ENCODE measurements around the gene PAX2. TPM values are rescaled to one million over a fixed set of nuclear protein-coding genes. Genes with fewer than 3 reads are reported as not detected.

The PAX2 gene
- total RNA-seq, 1 experiment from 2014 or later: not detected

- no peak for DNase-seq (ENCODE audit: extremely low read depth, low read depth)
Observed at GRCh38 chr10:100810091-100810834, 64.9 kb downstream of the PAX2 start.

GRCh38 chr10:100810835-100811116 is 65.4 kb downstream of the PAX2 start:
- no peak for DNase-seq (ENCODE audit: extremely low read depth, low read depth)

DNA sequence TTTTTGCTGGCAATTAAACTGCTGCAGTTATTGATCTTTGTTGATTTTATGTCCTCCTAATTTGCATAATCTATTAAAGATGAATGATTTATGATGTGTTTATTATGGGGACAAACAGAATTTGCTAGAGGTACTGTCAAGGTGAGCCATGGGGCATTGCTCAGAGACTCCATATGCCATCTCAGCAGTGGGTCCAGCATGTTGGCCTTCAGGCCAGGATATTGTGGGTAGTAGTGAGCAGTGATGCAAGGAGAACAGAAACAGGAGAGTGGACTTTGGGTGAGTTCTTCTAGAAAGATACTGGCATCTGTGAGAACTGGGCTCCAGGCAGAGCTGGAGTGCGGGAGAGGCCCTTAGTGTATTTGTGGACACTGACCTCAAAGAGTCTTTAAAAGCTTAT is 65.9 kb downstream of the PAX2 start:
- no peak for DNase-seq (ENCODE audit: extremely low read depth, low read depth)

DNA sequence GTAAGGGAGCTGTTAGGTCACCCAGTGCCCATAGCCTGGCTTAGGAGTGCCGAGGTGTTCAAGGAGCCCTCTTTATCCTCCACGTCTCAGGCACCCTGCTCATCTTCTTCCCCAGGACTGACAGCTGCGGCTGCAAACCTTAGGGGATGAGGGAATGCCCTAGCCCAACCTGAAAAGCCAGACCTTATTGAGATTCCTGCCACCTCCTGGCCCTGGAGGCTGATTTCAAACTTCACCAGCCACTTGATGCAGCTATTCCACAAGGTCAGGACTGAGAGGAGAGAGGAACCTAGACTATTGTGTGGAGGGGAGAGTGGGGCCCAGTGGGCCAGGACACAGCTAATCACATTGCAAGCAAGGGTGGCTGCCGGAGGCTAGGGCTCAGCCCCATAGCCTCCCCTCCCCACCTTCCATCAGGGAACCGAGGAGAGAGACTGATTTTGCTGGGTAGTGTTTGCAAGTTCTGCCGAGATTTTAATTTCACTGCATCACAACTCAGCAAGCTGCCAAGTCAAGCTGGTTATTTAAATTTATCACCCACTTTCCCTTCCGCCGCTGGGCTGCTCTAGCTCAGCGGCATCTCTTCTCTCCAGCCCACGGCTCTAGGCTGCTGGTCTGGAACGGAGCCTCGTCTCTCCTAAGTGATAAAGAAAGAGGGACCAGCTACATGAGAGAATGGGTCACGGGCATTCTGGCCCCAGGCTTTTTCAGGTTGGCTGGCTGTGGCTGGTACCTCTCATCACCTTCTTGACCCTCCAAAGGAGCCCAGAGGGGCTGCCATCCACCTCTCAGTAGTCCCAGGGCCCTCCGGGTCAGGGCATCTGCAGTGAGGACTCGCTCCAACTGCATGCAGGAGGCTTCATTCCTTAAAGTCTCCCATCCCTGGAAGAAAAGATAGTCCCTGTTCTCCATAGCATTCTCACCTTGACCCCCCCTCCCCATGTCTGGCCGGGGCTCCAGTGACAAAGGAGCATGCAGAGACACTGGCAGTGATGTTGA is 66.7 kb downstream of the PAX2 start:
- DNase-seq (ENCODE audit: extremely low read depth, low read depth): no peak

DNA sequence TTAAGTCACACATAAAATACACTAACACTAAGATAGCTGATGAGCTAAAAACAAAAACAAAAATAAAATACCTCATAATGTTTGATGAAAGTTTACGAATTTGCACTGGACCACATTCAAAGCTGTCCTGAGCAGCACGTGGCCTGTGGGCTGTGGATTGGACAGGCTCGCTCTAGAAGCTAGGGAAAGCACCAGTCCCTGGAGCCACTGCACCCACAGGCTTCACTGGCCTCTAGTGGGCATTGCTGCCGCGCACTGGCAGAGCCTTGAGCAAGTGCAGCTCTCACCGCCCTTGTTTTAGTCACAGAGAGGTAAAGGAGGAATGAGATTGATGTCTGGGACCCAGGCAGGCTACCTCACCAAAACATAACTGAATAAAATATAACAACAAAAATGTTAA is 67.6 kb downstream of the PAX2 start:
- no peak for DNase-seq (ENCODE audit: extremely low read depth, low read depth)

DNA sequence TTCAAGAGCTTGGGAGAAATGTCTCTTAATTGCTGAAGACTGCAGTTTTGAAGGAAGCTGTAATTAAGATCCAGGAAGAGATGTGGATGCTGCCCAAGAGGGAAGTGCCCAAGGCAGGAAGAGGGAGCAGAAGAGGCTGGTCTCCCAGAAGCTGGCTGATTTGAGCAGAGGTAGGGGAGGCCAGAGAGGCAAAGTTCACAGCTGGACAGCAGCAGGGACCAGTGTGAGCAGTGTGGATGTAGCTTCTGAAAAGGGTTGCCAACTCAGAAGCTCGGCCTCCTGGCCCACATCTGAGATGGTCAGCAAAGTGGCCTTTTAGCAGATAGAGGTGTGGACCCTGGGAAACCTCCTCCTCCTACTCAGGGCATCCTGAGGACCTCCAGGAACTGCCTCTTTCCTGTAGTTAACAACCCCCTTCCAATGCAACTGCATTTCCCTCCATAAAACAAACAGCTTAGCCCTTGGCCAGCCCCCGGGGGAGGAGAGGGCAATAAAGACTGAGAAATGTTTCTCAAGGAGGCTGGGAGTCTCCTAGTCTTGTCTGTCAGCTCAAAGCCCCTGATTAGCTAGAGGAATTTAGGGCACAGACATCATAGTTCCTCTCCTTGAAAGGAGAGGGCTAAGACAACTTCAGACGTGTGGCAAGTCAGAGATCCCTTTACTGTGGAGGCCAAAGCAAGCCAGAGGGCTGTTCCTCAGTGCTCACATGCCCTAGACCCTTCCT is 69.5 kb downstream of the PAX2 start:
- no peak for DNase-seq (ENCODE audit: extremely low read depth, low read depth)

- no peak for DNase-seq (ENCODE audit: extremely low read depth, low read depth)
Observed at GRCh38 chr10:100816671-100817070, 71.3 kb downstream of the PAX2 start.

DNA sequence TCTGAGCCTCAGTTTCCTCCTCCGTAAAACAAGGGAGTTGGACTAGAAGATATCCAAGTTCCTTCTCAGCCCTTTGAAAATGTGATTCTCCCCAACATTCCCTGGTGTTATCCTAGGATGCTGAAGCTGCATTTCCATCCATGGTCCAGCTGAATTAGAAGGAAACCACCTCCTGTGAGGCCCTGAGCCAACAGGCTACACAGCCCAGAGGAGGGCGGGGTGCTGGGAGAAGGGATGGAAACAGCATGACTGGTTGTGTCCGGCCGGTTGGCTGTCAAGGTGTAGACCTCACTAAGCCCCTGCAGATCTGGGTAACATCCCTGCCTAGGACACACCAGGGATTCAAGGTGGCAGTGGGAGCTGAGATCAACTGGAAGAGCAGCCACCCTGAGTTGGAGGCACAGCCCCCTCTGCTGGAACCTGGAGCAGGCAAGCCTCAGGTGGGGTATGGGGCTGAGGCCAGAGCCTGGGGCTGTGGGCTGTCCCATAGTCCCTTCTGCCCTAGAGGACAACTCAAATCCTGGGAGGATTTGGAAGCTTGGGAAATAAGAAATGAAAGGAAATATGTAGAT is 72.0 kb downstream of the PAX2 start:
- no peak for DNase-seq (ENCODE audit: extremely low read depth, low read depth)

GRCh38 chr10:100819424-100819823 is 74.0 kb downstream of the PAX2 start:
- no peak for DNase-seq (ENCODE audit: extremely low read depth, low read depth)

DNA sequence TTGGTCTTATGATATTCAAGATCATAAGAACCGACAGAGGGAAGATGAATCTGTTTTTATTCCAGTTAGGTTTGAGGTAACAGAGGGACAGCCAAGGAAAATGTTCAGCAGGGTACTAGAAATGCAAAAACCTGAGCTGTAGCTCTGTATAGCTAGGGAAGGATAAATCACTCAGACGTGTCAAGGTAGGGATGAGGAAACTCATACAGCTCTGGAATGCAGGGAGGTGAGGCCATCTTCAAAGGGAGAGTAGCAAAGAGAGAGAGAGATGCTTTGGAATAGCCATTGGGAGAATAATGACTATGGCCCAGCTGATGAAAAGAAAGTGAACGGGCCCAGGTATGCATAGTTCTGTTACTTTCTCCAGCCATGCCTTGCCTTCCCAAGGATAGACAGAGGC is 77.8 kb downstream of the PAX2 start:
- DNase-seq (ENCODE audit: extremely low read depth, low read depth): no peak

- no peak for DNase-seq (ENCODE audit: extremely low read depth, low read depth)
Observed at GRCh38 chr10:100824886-100825285, 79.5 kb downstream of the PAX2 start.

DNA sequence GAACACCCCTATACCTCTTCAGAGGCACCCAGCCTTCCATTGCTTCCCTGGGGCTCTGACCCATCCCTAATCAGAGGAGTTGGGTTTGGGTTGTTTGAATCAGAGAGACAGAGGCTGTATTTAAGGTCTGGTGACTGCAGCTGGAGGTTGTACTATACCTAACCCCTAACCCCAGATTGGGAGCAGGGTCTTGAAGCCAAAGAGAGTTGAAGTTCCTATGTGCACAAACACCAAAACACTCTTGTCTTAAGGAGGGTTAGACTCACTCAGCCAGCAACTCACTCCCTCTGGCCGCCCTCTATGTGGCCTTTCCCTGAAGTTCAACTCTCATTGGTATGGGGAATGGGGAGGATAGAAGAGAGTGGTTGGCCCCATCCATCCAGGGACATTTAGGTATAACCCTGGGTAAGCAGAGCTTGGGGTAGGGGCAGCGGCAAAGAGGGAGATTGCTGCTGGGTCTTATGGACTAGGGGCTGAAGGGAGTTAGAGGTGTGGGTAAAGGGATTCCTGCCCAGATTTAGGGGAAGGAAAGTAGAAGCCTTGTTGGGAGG is 80.0 kb downstream of the PAX2 start:
- no peak for DNase-seq (ENCODE audit: extremely low read depth, low read depth)

GRCh38 chr10:100826031-100826651 is 80.8 kb downstream of the PAX2 start:
- DNase-seq (ENCODE audit: extremely low read depth, low read depth): no peak

GRCh38 chr10:100826661-100826982 is 81.2 kb downstream of the PAX2 start:
- no peak for DNase-seq (ENCODE audit: extremely low read depth, low read depth)

DNA sequence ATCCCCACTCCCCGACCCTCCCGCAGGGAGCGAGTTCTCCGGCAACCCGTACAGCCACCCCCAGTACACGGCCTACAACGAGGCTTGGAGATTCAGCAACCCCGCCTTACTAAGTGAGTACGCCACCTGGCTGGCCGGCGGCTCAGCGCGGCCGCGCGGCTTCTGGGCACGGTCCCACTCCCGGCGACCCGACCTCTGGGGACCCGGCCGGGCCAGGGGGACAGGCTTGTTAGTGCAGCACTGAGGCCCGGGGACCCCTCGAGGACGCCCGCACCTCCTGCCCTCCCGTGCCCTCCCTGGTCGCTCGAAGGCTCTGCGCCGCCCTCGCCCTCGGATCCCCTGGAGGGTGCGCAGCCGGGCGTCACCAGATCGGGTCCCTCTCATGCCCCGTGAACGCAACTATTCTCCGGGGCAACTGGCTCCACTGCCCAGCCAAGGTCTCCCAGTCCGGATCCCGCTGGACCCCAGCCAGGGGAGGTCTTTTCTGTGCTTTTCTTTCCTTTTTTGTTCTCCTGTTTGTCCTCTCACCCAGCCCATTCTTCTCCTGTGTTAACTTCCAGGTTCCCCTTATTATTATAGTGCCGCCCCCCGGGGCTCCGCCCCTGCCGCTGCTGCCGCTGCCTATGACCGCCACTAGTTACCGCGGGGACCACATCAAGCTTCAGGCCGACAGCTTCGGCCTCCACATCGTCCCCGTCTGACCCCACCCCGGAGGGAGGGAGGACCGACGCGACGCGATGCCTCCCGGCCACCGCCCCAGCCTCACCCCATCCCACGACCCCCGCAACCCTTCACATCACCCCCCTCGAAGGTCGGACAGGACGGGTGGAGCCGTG is 81.8 kb downstream of the PAX2 start:
- no peak for DNase-seq (ENCODE audit: extremely low read depth, low read depth)

DNA sequence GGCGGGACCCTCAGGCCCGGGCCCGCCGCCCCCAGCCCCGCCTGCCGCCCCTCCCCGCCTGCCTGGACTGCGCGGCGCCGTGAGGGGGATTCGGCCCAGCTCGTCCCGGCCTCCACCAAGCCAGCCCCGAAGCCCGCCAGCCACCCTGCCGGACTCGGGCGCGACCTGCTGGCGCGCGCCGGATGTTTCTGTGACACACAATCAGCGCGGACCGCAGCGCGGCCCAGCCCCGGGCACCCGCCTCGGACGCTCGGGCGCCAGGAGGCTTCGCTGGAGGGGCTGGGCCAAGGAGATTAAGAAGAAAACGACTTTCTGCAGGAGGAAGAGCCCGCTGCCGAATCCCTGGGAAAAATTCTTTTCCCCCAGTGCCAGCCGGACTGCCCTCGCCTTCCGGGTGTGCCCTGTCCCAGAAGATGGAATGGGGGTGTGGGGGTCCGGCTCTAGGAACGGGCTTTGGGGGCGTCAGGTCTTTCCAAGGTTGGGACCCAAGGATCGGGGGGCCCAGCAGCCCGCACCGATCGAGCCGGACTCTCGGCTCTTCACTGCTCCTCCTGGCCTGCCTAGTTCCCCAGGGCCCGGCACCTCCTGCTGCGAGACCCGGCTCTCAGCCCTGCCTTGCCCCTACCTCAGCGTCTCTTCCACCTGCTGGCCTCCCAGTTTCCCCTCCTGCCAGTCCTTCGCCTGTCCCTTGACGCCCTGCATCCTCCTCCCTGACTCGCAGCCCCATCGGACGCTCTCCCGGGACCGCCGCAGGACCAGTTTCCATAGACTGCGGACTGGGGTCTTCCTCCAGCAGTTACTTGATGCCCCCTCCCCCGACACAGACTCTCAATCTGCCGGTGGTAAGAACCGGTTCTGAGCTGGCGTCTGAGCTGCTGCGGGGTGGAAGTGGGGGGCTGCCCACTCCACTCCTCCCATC is 82.7 kb downstream of the PAX2 start:
- peak; percentile 13 for DNase-seq (ENCODE audit: extremely low read depth, low read depth)

- no peak for DNase-seq (ENCODE audit: extremely low read depth, low read depth)
Observed at GRCh38 chr10:100828738-100829096, 83.3 kb downstream of the PAX2 start.

DNA sequence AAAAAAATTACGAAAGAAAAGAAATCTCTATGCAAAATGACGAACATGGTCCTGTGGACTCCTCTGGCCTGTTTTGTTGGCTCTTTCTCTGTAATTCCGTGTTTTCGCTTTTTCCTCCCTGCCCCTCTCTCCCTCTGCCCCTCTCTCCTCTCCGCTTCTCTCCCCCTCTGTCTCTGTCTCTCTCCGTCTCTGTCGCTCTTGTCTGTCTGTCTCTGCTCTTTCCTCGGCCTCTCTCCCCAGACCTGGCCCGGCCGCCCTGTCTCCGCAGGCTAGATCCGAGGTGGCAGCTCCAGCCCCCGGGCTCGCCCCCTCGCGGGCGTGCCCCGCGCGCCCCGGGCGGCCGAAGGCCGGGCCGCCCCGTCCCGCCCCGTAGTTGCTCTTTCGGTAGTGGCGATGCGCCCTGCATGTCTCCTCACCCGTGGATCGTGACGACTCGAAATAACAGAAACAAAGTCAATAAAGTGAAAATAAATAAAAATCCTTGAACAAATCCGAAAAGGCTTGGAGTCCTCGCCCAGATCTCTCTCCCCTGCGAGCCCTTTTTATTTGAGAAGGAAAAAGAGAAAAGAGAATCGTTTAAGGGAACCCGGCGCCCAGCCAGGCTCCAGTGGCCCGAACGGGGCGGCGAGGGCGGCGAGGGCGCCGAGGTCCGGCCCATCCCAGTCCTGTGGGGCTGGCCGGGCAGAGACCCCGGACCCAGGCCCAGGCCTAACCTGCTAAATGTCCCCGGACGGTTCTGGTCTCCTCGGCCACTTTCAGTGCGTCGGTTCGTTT is 83.9 kb downstream of the PAX2 start:
- DNase-seq (ENCODE audit: extremely low read depth, low read depth): no peak
